A549 treated with AZD9567 at 1 μM for 4 hours (cell line): Measurements from ENCODE around the gene NDUFV3. TPM values are rescaled to one million over a fixed set of nuclear protein-coding genes. Genes with fewer than 3 reads are reported as not detected.

Source experiments
- total RNA-seq: library from RNA; stranded (reverse); fragments of 200-300 nt; extraction: Qiagen RNA extraction; gene quantifications from 5 replicates; pipeline ENCODE4 v1.2.3, GENCODE V29; 2022; ENCODE audit not compliant: insufficient read depth

Gene NDUFV3
- 20.7 to 24.5 TPM (median 22.2 TPM) in 5 replicates for total RNA-seq

DNA sequence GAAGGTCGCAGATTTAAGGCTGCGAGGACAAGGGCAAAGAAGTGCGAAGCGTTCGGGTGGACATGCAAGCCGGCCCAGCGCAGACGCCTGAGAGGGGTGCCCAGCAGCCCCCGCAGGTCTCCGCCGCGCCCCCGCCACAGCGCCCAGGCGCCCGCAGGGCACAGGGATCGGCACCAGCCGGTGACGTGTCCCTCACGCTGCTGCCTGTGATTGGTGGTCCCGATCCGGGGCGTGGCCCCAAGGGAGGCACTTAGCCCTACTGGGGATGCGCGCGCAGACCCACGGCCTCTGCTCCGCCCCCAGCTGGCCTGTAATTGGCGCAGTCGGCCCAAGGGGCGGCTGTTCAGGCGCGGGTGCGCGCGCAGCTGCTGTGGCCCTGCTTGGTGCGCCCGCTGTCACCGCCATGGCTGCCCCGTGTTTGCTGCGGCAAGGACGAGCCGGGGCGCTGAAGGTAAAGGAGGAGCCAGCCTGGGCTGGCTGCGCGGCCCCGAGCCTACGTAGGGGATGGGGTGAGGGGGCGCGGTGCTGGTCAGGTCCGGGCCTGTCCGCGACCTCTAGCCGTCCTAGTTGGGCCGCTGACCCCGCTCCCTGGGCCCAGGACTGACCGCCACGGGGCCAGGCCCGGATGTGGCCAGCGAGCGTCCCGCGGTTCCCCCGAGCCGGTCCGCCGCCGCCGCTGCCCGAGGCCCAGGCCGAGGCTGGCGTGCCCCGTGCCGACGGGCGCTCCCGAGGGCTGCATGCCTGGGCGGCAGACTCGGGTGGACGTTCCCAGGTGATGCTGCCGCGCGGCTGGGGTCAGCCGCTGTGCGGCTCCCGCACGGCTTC, at the start of gene NDUFV3:
Gene NDUFV3, plus strand, starts transcription at position 379 of the 825 bp plus-strand sequence. Its CDS starts 25 bp downstream, at position 404.

DNA sequence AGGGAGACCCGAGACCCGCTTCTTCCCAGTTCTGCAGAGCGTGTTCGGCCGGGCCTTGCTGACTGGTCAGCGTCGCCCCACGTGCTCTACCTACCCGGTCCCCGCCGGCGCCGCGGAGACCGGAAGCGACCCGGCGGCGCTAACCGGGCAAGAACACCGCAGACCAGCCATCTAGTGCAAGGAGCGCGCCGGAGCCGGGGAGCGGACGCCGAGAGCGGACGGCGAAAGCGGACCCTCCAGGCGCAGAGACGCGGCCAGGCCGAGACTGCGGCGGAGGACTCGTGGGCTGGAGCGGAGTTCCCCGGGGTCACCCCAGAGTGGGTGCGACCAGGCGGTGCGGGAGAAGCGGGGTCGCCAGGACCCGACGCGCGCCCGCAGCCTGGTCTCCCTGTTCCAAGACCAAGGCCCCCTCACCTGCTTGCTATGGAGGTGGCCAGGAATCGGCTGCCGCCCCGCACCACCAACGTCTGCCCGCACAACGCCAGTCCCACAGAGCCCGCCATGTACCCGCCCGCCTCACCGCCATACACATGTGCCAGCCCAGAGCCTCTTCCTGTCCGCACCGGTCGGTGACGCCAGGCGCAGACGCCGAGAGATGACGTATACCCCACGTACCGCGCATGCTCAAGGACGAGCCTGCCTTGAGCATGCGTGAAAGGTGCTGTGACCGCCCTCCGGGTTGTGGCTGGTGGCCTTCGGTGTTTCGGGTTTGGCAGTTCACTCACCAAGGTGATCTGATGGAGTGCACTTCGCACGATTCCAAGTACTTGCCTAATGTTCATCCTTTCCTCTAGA, 13.9 kb upstream of the NDUFV3 start, which contains the start of gene WDR4:
Gene WDR4, minus strand, starts transcription at position 547 of the 795 bp plus-strand sequence. Its CDS starts 44 bp downstream, at position 503.

DNA sequence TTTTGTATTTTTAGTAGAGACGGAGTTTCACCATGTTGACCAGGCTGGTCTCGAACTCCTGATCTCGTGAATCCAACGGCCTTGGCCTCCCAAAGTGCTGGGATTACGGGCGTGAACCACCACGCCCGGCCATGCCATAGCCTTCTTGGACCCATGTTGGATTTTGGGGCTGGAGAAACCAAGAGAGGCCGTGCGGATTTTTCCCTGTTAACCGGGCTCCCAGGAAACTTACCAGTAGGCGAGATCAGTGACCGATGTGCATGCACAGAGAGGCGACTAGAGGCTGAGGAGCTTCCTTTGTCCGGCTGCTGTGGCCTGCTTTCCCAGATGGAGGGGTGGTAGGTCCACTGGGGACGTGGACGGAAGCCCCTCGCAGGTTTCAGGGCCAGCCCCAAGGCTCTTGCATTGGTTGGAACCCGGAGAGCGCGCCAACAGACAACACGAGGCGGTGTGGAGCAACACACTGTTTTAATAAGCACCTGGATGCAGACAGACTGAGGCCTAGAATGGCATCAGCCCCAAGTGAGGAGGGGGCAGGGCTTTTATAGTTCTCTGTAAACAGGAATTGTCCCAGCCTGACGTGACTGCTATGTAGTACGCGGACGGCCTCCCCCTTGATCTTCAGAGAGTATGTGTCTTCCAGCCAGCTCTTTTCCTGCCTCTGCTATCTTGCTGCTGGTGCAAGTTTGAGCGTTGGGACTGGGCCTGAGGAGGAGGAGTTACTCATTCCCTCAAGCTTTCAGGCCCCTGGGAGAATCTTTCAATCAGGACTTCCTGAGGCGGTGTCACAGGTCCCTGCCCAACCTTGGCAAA, 32.2 kb downstream of the NDUFV3 start, which contains the start of gene ERVH48-1:
Gene ERVH48-1, minus strand, starts transcription at position 517 of the 813 bp plus-strand sequence. CDS start 6,624 bp downstream, outside the sequence.

Other genes with a start within 250 kb of the NDUFV3 start
- 0.91 to 1.2 TPM (median 1.1 TPM) in 4 of 5 replicates, not detected in the other for gene PDE9A, start 239.7 kb upstream of the NDUFV3 start, total RNA-seq
- 19.4 to 31.1 TPM (median 29.5 TPM) in 5 replicates for gene WDR4, start 13.8 kb upstream of the NDUFV3 start, total RNA-seq
- gene ERVH48-1, start 32.3 kb downstream of the NDUFV3 start, total RNA-seq, result not detected in 5 replicates
- gene PKNOX1, start 81.3 kb downstream of the NDUFV3 start, total RNA-seq, result 5.2 to 10.0 TPM (median 6.0 TPM) in 5 replicates
- 8.6 to 13.7 TPM (median 11.5 TPM) in 5 replicates for gene CBS, start 182.5 kb downstream of the NDUFV3 start, total RNA-seq
- 52.7 to 69.5 TPM (median 57.6 TPM) in 5 replicates for gene U2AF1, start 214.3 kb downstream of the NDUFV3 start, total RNA-seq